ENCODE measurements around the gene DNER.

DNA sequence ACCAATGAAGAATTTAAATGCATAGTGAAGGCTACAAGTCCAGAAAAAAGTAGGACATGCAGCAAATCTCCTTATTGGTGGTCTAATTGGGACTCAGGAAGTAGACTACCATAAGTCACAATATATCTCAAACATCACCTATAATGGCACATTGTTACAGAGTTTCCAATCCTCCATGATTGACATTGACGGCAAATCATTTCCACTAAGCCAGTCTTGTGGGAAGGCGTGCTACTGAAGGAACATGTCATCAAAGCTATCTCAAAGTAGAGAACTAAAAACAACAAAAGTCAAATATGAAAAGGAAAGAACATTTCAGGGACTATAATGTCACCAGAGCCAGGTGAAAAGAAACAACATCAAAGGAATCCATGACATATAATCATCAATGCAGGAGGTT is 276.9 kb downstream of the DNER start:
- TF ChIP-seq CTCF (IDR thresholded peaks at IDR 0.05), result no peak
- no peak for TF ChIP-seq POLR2A (IDR thresholded peaks at IDR 0.05)
